ENCODE results near the gene B9D1.

The B9D1 gene

GRCh38 chr17:19311421-19312215 is 50.9 kb downstream of the B9D1 start:
- no peak for TF ChIP-seq CTCF (conservative IDR thresholded peaks at IDR 0.05)
- H3K27ac ChIP-seq: no peak overlapping the region

GRCh38 chr17:19311016-19311415 is 51.5 kb downstream of the B9D1 start:
- H3K27ac ChIP-seq: no peak overlapping the region
- TF ChIP-seq CTCF (conservative IDR thresholded peaks at IDR 0.05): no peak

- H3K27ac ChIP-seq: no peak overlapping the region
- no peak for TF ChIP-seq CTCF (conservative IDR thresholded peaks at IDR 0.05)
Observed at GRCh38 chr17:19310151-19310550, 52.4 kb downstream of the B9D1 start.

GRCh38 chr17:19309701-19310100 is 52.8 kb downstream of the B9D1 start:
- no peak overlapping the region for H3K27ac ChIP-seq
- no peak for TF ChIP-seq CTCF (conservative IDR thresholded peaks at IDR 0.05)

- TF ChIP-seq CTCF (conservative IDR thresholded peaks at IDR 0.05): no peak
- H3K27ac ChIP-seq: no peak overlapping the region
Observed at GRCh38 chr17:19308398-19308797, 54.1 kb downstream of the B9D1 start.

- no peak overlapping the region for H3K27ac ChIP-seq
- TF ChIP-seq CTCF (conservative IDR thresholded peaks at IDR 0.05): no peak
Observed at GRCh38 chr17:19307521-19307920, 55.0 kb downstream of the B9D1 start.

GRCh38 chr17:19306160-19307111 is 56.1 kb downstream of the B9D1 start:
- no peak overlapping the region for H3K27ac ChIP-seq
- no peak for TF ChIP-seq CTCF (conservative IDR thresholded peaks at IDR 0.05)
